GM19463 (cell line): ENCODE measurements around the gene MALL.
"Not testable (repeated sequence)": the region's sequence is repeated elsewhere in the genome, so short reads cannot be mapped to it uniquely, and the experiment has no call there.

Experiments
- ATAC-seq: cut with Tn5 transposase; IDR thresholded peaks from one replicate; pipeline ENCODE4 v1.9.1; 2021; ENCODE audit warnings: mild to moderate bottlenecking, moderate library complexity; ENCODE audit not compliant: unreplicated experiment

The MALL gene

GRCh38 chr2:110115291-110116032 is at the start of gene MALL:
MALL (minus strand) TSS chr2:110115822; CDS start chr2:110115792, 30 bp downstream.
- ATAC-seq = no peak

GRCh38 chr2:110157153-110157793 is 41.7 kb upstream of the MALL start:
- ATAC-seq = peak; percentile 78

DNA sequence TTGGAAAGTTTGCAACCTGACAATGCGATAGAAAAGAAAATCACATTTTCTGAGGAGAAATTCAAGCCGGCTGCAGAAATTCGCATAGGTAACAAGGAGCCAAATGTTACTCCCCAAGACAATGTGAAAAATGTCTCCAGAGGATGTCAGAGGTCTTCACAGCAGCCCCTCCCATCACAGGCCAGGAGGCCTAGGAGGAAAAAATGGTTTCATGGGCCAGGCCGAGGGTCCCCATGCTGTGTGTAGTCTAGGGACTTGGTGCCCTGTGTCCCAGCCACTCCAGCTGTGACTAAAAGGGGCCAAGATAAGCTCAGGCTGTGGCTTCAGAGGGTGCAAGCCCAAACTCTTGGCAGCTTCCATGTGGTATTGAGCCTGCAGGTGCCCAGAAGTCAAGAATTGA is 39.2 kb upstream of the MALL start:
- ATAC-seq = not testable (repeated sequence)

DNA sequence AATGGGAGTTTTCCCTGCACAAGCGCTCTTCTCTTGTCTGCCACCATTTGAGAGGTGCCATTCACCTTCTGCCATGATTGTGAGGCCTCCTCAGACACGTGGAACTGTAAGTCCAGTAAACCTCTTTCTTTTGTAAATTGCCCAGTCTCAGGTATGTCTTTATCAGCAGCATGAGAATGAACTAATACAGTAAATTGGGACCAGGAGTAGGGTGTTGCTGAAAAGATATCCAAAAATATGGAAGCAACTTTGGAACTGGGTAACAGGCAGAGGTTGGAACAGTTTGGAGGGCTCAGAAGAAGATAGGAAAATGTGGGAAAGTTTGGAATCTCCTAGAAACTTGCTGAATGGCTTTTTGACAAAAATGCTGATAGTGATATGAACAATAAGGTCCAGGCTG is 38.6 kb upstream of the MALL start:
- not testable (repeated sequence) for ATAC-seq

- no peak for ATAC-seq
Observed at GRCh38 chr2:110153416-110153815, 37.8 kb upstream of the MALL start.

- no peak for ATAC-seq
Observed at GRCh38 chr2:110152943-110153342, 37.3 kb upstream of the MALL start.

GRCh38 chr2:110149330-110150220 is 34.0 kb upstream of the MALL start:
- ATAC-seq = no peak

- no peak for ATAC-seq
Observed at GRCh38 chr2:110146945-110147332, 31.3 kb upstream of the MALL start.

DNA sequence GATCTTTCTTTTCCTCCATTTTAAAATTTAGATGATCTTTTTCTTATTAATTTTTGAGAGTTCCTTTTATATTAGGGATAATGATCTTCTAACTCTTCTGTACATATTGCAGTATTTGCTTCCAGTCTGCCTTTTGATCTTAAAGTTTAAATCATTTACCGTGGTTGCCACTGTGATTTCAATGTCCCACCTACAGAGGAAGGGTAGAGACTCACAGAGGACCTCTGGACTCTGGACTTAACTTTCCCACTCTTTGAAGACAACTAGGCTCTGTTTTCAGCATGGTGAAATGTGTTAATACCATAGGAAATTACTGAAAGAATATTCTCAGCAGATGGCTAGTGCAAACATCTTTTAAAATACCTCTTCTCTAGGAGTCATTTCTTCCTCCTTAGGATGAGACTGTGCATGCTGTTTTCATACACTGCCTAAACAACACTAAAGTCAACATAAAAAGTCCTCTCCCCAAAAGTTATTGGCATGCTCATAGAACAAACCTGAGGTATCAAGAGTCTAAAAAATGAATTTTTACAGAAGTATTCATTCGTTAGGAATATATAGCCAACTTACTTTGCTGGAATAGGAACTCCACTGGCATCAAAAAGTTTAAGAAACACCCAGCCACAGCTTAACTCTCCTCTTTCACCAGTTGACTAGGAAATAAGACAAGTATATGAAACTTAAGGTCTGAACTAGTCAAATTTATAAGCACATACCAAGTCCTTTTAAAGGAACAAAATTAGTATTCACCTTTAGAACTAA is 30.7 kb upstream of the MALL start:
- no peak for ATAC-seq

- ATAC-seq = peak; percentile 66
Observed at GRCh38 chr2:110143982-110144381, 28.4 kb upstream of the MALL start.

GRCh38 chr2:110140401-110140800 is 24.8 kb upstream of the MALL start:
- no peak for ATAC-seq

DNA sequence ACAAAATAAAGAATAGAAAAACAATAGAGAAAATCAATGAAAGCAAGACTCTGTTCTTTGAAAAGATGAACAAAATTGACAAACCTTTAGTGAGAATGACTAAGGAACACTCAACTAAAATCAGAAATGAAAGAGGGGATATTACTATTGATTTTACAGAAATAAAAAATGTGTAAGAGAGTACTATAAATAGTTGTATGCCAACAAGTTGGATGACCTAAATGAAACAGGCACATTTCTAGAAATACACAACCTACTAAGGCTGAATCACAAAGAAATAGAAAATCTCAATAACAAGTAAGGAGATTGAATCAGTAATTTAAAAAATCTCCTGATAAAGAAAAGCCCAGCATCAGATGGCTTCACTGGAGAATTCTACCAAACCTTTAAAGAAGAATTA is 18.4 kb upstream of the MALL start:
- no peak for ATAC-seq

DNA sequence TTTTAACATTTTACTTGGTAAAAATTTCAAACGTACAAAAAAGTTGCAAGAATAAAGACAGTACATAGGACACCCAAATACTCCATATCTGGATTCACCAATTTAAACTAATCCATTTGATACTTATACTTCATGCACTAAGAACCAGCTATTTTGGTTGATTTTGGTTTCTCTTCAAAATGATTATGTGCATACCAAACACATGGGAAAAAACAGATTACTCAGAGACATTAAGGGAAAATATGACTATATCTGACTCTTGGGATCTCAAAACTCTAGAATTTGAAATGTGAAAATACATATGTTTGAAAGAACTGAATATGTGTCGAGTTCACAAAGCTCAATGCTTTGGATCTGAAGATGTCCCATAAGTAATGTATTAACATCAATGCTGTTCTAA is 15.5 kb upstream of the MALL start:
- no peak for ATAC-seq

DNA sequence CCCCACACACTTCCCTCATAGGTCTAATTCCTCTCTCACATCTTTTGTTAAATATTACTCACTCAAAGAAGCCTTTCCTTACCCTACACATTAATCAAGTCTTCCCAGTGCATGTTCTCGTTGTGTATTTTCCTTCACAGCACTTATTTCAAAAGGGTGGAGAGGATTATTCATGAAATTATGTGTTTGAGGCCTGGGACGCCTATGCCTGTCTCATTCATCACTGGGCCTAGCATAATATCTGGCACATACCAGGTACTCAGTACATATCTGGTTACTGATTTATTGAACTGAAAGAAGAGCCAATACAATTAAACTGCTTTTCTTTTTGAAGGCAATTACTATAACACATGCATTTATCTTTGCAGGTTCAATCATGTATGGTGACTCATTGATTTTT is 15.1 kb upstream of the MALL start:
- ATAC-seq = no peak

- no peak for ATAC-seq
Observed at GRCh38 chr2:110126906-110127305, 11.3 kb upstream of the MALL start.

DNA sequence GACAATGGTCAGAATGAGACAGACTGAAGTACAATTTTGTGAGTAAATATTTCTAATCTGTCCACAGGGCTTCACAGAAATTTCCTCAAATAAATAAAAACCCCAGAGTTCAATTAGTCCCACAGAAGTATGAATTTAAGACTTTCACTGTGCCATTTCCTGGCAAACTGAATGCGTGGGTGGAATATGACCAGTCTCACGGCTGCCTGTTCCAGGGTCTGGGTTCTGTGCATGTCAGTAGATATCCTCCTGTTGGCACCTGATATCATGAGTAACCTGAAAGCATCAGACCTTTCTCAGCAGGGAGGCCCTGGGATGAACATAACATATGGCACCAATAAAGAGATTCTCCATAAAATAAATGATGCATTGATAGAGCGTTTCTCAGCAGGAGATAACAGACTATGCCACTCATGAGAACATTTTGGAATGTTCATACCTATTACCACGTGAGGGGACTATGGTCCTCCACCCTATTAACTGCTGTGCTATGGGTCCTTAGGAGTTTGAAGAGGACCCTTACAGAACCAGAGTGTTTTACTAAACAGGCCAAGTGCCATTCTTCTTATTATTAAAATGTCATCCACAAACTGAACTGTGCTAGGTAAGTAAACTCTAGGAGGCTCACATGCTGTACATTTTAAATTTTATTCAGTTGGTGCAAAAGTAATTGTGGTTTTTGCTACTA is 10.6 kb upstream of the MALL start:
- no peak for ATAC-seq

DNA sequence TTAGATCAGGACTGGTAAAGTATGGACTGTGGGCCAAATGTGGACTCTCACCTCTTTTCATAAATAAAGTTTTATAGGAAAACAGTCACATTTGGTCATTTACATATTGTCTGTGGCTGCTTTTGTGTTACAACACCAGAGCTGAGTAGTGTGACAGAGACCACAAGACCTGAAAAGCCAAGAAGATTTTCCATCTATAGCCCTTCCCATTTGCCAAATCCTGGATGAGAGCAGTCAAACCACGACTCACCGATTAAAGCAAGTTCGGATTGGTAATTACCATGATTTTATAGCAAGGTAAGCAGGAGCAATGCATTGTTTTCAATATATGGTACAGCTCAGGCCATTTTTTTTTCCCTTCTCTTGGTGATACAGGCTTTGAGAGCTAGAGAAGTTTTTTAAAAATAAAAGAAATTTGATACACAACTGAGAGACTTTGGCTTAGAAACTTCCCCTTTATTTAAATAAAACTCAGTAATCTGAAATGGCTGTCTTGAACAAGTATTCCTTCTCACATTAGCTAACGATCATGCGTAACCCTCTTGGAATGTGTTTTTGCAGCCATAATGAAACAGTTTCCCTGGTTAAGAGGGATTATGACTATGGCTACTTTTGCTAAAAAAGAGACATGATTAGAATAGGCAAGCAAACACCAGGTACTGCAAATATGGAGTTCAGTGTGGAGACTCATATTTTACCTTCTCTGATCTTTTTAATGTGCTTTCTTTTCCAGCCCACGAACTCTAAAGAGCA is 9.5 kb upstream of the MALL start:
- ATAC-seq = no peak

- ATAC-seq = no peak
Observed at GRCh38 chr2:110124038-110124825, 8.6 kb upstream of the MALL start.

DNA sequence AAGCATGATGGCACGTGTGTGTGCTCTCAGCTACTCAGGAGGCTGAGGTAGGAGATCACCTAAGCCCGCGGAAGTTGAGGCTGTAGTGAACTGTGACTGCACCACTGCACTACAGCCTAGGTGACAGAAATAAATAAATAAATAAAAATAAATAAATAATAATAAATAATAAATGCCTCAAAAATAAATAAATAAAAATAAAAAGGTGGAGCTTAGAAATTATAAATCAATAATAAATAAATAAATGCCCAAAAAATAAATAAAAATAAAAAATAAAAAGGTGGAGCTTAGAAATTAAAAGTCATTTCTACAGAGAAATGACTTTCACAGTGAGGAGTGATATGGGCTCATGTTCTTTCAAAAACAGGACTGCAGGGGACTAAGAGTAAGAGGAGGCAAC is 6.0 kb upstream of the MALL start:
- no peak for ATAC-seq
